Measurements from ENCODE around the gene CCDC192. TPM values are rescaled to one million over a fixed set of nuclear protein-coding genes. Genes with fewer than 3 reads are reported as not detected.

Gene CCDC192
- total RNA-seq, 1 donor from 2014 or later: not detected

- Histone ChIP-seq H3K36me3 (ENCODE audit: control insufficient read depth, insufficient read depth, low read length) (no peaks in the 10 kb centered on the region), H3K4me3 (ENCODE audit: low read depth, low read length) (no peak overlapping the region), H3K27me3 (ENCODE audit: control insufficient read depth, insufficient read depth, low read length) (no peaks in the 10 kb centered on the region)
- TF ChIP-seq, protein P1, sequence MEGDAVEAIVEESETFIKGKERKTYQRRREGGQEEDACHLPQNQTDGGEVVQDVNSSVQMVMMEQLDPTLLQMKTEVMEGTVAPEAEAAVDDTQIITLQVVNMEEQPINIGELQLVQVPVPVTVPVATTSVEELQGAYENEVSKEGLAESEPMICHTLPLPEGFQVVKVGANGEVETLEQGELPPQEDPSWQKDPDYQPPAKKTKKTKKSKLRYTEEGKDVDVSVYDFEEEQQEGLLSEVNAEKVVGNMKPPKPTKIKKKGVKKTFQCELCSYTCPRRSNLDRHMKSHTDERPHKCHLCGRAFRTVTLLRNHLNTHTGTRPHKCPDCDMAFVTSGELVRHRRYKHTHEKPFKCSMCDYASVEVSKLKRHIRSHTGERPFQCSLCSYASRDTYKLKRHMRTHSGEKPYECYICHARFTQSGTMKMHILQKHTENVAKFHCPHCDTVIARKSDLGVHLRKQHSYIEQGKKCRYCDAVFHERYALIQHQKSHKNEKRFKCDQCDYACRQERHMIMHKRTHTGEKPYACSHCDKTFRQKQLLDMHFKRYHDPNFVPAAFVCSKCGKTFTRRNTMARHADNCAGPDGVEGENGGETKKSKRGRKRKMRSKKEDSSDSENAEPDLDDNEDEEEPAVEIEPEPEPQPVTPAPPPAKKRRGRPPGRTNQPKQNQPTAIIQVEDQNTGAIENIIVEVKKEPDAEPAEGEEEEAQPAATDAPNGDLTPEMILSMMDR (IDR thresholded peaks at IDR 0.05; ENCODE audit: insufficient read depth, low read length, poor library complexity, severe bottlenecking): no peak
- no peak for DNase-seq (ENCODE audit: low read depth)
Measured at GRCh38 chr5:127907907-127908306, 204.7 kb downstream of the CCDC192 start.

DNA sequence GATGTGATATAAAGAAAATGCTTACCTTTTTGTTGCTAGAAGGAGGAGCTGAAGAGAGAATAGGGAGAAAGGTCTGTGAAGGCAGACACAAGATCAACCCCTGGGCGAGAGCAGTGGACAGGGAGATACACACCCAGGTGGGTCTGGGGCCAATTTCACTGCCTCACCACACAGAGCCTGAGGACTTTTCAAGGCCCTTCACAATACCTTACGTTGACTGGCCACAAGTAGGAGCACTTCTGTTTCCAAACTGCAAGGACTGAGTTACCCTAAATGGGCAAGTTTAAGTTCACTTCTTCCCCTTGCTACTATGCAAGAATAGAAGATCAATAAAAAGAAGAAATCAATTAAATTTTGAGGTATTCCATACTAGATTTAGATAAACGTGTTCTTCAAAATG is 205.9 kb downstream of the CCDC192 start:
- no peaks in the 10 kb centered on the region for H3K27me3 ChIP-seq (ENCODE audit: control insufficient read depth, insufficient read depth, low read length)
- DNase-seq (ENCODE audit: low read depth): no peak
- no peaks in the 10 kb centered on the region for H3K36me3 ChIP-seq (ENCODE audit: control insufficient read depth, insufficient read depth, low read length)
- TF ChIP-seq, protein P1 (IDR thresholded peaks at IDR 0.05; ENCODE audit: insufficient read depth, low read length, poor library complexity, severe bottlenecking): peak; percentile 65
- no peak overlapping the region for H3K4me3 ChIP-seq (ENCODE audit: low read depth, low read length)

DNA sequence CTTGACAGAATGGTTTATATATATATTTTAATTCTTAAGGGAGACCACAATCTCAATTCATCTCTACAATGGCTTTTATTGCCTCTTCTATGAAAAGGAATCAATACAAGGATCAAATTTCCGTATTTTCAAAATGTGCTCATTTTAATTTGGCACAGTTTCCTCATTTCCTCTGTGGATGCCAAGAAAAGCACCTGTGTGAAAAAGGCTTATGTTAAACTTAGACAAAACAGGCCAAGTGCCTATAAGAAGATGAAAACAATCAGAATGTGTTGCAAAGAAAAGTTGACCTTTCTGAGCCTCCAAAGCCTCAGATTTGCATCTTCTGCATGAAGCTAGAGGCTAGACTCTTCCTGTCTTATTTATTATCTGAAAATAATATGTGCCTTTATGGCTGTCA is 206.6 kb downstream of the CCDC192 start:
- H3K4me3 ChIP-seq (ENCODE audit: low read depth, low read length): no peak overlapping the region
- no peaks in the 10 kb centered on the region for H3K27me3 ChIP-seq (ENCODE audit: control insufficient read depth, insufficient read depth, low read length)
- H3K36me3 ChIP-seq (ENCODE audit: control insufficient read depth, insufficient read depth, low read length): no peaks in the 10 kb centered on the region
- DNase-seq (ENCODE audit: low read depth): no peak
- TF ChIP-seq, protein P1 (IDR thresholded peaks at IDR 0.05; ENCODE audit: insufficient read depth, low read length, poor library complexity, severe bottlenecking): no peak

GRCh38 chr5:127910307-127910956 is 207.2 kb downstream of the CCDC192 start:
- H3K4me3 ChIP-seq (ENCODE audit: low read depth, low read length): no peak overlapping the region
- TF ChIP-seq, protein P1 (IDR thresholded peaks at IDR 0.05; ENCODE audit: insufficient read depth, low read length, poor library complexity, severe bottlenecking): no peak
- no peaks in the 10 kb centered on the region for H3K36me3 ChIP-seq (ENCODE audit: control insufficient read depth, insufficient read depth, low read length)
- DNase-seq (ENCODE audit: low read depth): no peak
- no peaks in the 10 kb centered on the region for H3K27me3 ChIP-seq (ENCODE audit: control insufficient read depth, insufficient read depth, low read length)

DNA sequence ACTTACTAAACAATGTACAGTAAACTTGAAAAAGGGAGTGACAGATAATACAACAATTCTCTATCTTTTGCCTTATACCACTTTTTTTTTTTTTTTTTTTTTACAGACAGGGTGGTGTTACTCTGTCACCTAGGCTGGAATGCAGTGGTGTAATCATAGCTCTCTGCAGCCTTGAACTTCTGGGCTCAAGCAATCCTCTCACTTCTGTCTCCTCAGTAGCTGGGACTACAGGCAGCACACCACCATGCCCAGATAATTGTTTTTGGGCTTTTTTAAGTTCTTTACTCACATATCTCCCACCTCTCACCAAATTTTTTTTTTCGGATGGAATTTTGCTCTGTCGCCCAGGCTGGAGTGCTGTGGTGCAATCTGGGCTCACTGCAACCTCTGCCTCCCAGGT is 208.4 kb downstream of the CCDC192 start:
- Histone ChIP-seq H3K36me3 (ENCODE audit: control insufficient read depth, insufficient read depth, low read length) (no peaks in the 10 kb centered on the region), H3K27me3 (ENCODE audit: control insufficient read depth, insufficient read depth, low read length) (no peaks in the 10 kb centered on the region), H3K4me3 (ENCODE audit: low read depth, low read length) (no peak overlapping the region)
- TF ChIP-seq, protein P1 (IDR thresholded peaks at IDR 0.05; ENCODE audit: insufficient read depth, low read length, poor library complexity, severe bottlenecking): no peak
- DNase-seq (ENCODE audit: low read depth): no peak

GRCh38 chr5:127912411-127912810 is 209.2 kb downstream of the CCDC192 start:
- Histone ChIP-seq H3K27me3 (ENCODE audit: control insufficient read depth, insufficient read depth, low read length) (no peaks in the 10 kb centered on the region), H3K4me3 (ENCODE audit: low read depth, low read length) (no peak overlapping the region), H3K36me3 (ENCODE audit: control insufficient read depth, insufficient read depth, low read length) (no peaks in the 10 kb centered on the region)
- DNase-seq (ENCODE audit: low read depth): no peak
- TF ChIP-seq, protein P1 (IDR thresholded peaks at IDR 0.05; ENCODE audit: insufficient read depth, low read length, poor library complexity, severe bottlenecking): no peak

All from kidney epithelial cell (primary cell).